Measurements from ENCODE around the gene OPCML. TPM values are rescaled to one million over a fixed set of nuclear protein-coding genes. Genes with fewer than 3 reads are reported as not detected.

OPCML gene
- total RNA-seq, 1 experiment from 2014 or later = not detected

DNA sequence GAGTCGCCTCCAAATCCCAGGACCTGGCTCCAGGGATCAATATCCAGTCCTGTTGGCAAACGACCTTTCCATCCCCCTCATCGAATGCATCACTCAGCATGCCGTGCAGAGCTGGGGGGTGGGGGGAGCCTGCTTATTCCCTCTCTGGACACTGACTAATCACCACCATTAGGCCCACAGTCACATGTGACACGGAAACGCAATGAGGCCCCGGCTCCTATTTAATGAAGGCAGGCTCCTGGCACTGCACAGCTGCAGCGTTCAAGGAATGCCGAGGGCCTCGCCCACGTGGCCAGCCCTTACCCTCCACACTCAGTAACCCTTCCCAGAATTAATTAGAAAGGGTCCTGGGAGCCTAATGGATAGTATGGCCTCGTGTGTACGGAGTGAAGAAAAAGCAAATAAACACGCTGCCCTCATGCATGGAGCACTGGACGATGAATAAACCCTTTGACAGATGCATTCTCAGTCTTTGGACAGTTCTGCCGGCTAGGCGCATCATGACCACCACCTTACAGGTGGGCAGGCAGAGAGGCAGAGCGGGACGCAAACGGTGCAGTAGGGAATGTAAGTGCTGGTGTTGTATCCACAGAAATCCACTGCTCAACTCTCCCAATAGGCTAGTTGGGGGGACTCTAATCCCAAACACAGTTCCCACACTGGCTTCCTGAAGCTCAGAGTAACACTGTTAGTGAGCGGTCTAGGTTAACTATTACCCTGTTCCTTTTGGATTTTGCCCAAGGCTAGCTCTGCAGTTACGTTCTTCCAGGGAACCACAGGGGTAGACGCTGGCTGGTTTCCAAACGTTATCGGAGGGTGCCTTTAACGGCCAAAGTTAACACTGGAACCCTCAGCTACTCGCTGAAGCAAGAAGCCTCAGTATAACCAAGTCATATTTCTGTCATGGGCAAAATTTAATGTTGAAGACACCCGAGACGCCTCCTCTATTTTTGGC, 490.1 kb downstream of the OPCML start:
- no peaks in the 10 kb centered on the region for H4K20me1 ChIP-seq (ENCODE audit: insufficient read depth)
- BruUV-seq (replicated peaks) = no TSS peak
- no peaks in the 10 kb centered on the region for H3K9me2 ChIP-seq (ENCODE audit: insufficient read depth)
- ChIA-PET POLR2A (ENCODE audit: unreplicated experiment) (no interaction called here), CTCF (no interaction called here)
- H3K36me3 ChIP-seq (ENCODE audit: low read depth) = no peaks in the 10 kb centered on the region
- no peak overlapping the region for H2AFZ ChIP-seq
- no peaks in the 10 kb centered on the region for H3F3A ChIP-seq (ENCODE audit: insufficient read depth, low read depth)
- no peak overlapping the region for H3K27ac ChIP-seq
- TF ChIP-seq EZH2 (IDR thresholded peaks at IDR 0.05; ENCODE audit: low read depth) = no peak
- TF ChIP-seq, protein P1, sequence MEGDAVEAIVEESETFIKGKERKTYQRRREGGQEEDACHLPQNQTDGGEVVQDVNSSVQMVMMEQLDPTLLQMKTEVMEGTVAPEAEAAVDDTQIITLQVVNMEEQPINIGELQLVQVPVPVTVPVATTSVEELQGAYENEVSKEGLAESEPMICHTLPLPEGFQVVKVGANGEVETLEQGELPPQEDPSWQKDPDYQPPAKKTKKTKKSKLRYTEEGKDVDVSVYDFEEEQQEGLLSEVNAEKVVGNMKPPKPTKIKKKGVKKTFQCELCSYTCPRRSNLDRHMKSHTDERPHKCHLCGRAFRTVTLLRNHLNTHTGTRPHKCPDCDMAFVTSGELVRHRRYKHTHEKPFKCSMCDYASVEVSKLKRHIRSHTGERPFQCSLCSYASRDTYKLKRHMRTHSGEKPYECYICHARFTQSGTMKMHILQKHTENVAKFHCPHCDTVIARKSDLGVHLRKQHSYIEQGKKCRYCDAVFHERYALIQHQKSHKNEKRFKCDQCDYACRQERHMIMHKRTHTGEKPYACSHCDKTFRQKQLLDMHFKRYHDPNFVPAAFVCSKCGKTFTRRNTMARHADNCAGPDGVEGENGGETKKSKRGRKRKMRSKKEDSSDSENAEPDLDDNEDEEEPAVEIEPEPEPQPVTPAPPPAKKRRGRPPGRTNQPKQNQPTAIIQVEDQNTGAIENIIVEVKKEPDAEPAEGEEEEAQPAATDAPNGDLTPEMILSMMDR (conservative IDR thresholded peaks at IDR 0.05) = no peak
- DNase-seq = no peak
- H3K4me2 ChIP-seq = no peak overlapping the region
- intact Hi-C loops (cut with micrococcal nuclease; ENCODE audit: unreplicated experiment) = no loop called here
- H3K4me1 ChIP-seq (replicated peaks; ENCODE audit: insufficient read depth) = no peaks in the 10 kb centered on the region
- no peaks in the 10 kb centered on the region for H3K79me2 ChIP-seq (ENCODE audit: low read depth)
- H3K9me3 ChIP-seq (ENCODE audit: insufficient read depth, low read depth) = no peaks in the 10 kb centered on the region
- H3K4me3 ChIP-seq = no peak overlapping the region
- H3K27me3 ChIP-seq (ENCODE audit: insufficient read depth, low read depth) = peaks cover 61% of the 10 kb centered on the region

DNA sequence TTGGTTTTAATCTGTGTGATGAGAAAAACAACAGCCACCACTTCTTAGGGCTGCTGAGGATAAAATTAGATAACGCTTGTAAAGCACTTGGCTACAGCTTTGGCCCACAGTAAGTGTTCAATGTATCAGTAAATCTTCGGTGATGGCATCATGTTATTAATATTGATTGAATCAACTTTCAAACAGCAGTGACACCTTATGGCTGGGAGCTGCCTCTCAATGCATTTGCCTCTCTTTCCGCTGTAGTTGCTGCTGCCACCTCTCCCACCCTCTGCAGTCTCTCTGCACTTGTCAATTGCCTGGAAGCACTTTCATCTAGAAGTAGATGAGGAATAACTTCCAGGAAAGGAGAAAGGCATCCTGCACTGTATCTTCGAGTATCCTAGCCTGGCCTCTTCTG, 491.1 kb downstream of the OPCML start:
- Histone ChIP-seq H4K20me1 (ENCODE audit: insufficient read depth) (no peaks in the 10 kb centered on the region), H3K27me3 (ENCODE audit: insufficient read depth, low read depth) (peaks cover 51% of the 10 kb centered on the region), H3K4me1 (replicated peaks; ENCODE audit: insufficient read depth) (no peaks in the 10 kb centered on the region), H3K79me2 (ENCODE audit: low read depth) (no peaks in the 10 kb centered on the region), H3K27ac (no peak overlapping the region), H2AFZ (no peak overlapping the region), H3K4me3 (no peak overlapping the region), H3F3A (ENCODE audit: insufficient read depth, low read depth) (no peaks in the 10 kb centered on the region), H3K4me2 (no peak overlapping the region), H3K9me2 (ENCODE audit: insufficient read depth) (no peaks in the 10 kb centered on the region), H3K9me3 (ENCODE audit: insufficient read depth, low read depth) (no peaks in the 10 kb centered on the region), H3K36me3 (ENCODE audit: low read depth) (no peaks in the 10 kb centered on the region)
- BruUV-seq (replicated peaks) = no TSS peak
- TF ChIP-seq, protein P1 (conservative IDR thresholded peaks at IDR 0.05) = no peak
- TF ChIP-seq EZH2 (IDR thresholded peaks at IDR 0.05; ENCODE audit: low read depth) = no peak
- POLR2A ChIA-PET (ENCODE audit: unreplicated experiment) = no interaction called here
- CTCF ChIA-PET = no interaction called here
- intact Hi-C loops (cut with micrococcal nuclease; ENCODE audit: unreplicated experiment) = no loop called here
- no peak for DNase-seq

DNA sequence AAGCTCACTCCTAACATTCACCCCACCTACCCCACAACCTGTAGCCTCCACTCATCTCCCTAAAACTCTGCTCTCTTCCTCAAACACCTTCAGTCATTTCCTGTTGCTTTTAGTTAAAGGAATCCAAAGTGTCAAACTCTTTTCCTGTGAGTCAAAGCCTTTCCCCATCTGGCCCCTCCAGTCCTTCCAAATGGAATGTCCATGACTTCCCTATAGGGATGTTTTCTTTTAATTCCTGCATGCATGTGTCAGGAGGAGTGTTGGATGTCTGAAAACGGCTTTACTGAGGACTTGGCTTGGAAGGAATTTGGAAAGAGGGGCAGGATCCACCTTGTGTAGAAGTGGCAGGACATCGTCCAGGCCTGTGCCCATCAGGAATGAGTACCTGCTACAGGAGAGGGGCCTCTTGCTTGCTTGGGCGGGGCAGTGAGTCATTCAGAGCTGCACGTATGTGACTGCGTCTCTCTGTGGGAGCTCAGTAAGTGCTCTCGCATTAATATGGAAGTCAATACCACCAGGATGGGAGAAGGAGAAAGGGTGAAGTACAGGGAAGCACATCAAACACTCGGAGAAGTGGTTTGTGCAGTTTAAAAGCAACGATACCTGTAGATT, 491.9 kb downstream of the OPCML start:
- Histone ChIP-seq H3K9me2 (ENCODE audit: insufficient read depth) (no peaks in the 10 kb centered on the region), H3K4me2 (no peak overlapping the region), H3F3A (ENCODE audit: insufficient read depth, low read depth) (no peaks in the 10 kb centered on the region), H3K9me3 (ENCODE audit: insufficient read depth, low read depth) (no peaks in the 10 kb centered on the region), H3K36me3 (ENCODE audit: low read depth) (no peaks in the 10 kb centered on the region), H3K27ac (no peak overlapping the region), H3K4me3 (no peak overlapping the region), H3K79me2 (ENCODE audit: low read depth) (no peaks in the 10 kb centered on the region), H2AFZ (no peak overlapping the region), H3K4me1 (replicated peaks; ENCODE audit: insufficient read depth) (no peaks in the 10 kb centered on the region), H4K20me1 (ENCODE audit: insufficient read depth) (no peaks in the 10 kb centered on the region), H3K27me3 (ENCODE audit: insufficient read depth, low read depth) (peaks cover 43% of the 10 kb centered on the region)
- POLR2A ChIA-PET (ENCODE audit: unreplicated experiment) = no interaction called here
- TF ChIP-seq, protein P1 (conservative IDR thresholded peaks at IDR 0.05) = no peak
- no peak for TF ChIP-seq EZH2 (IDR thresholded peaks at IDR 0.05; ENCODE audit: low read depth)
- BruUV-seq (replicated peaks) = no TSS peak
- CTCF ChIA-PET = no interaction called here
- intact Hi-C loops (cut with micrococcal nuclease; ENCODE audit: unreplicated experiment) = no loop called here
- DNase-seq = no peak

Measured in PC-9 (cell line).